ENCODE data around the gene PLAC8. TPM values are rescaled to one million over a fixed set of nuclear protein-coding genes. Genes with fewer than 3 reads are reported as not detected.

Gene PLAC8
- total and polyA plus RNA-seq, 2 of the 4 experiments (the other 2 are of a cell fraction) = not detected

DNA sequence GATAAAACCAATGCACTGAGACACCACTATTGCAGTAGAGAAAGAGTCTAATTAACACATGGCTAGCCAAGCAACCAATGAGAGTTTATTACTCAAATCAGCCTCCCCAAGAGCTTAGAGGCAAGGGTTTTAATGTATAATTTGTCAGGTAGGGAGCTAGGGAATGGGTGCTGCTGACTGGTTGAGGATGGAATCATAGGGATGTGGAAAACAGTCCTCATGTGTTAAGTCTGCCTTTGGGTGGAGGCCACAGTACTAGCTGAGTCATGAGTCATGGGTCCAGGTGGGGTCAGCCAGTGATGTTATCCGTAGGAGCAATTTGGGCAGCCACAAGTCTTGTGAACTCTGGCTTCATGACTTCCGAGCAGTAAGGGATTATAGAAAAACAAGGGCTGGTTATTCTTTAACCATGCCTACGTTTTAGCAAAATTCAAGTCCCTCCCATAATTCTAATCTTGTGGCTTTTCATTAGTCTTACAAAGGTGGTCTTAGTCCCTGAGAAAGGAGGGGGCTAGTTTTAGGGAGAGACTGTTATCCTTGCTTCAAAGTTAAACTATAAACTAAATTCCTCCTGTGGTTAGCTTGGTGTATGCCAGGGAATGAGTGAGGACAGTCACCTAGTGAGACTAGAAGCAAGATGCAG, 25.1 kb upstream of the PLAC8 start:
- no peak overlapping the region for H2AFZ ChIP-seq (replicated peaks; ENCODE audit: low read length, poor library complexity)
- no peak overlapping the region for H3K4ac ChIP-seq (ENCODE audit: low read depth, low read length)
- dilution Hi-C loops (cut with HindIII; ENCODE audit: low sequenced_read_pairs, unreplicated experiment) = no loop called here
- no peak overlapping the region for H3K27ac ChIP-seq (ENCODE audit: insufficient read depth, low read length)
- H2BK5ac ChIP-seq (ENCODE audit: low read depth, low read length, poor library complexity, severe bottlenecking) = no peak overlapping the region
- H3K36me3 ChIP-seq (ENCODE audit: control insufficient read depth, insufficient read depth, low read length) = no peaks in the 10 kb centered on the region
- TF ChIP-seq, protein P1, sequence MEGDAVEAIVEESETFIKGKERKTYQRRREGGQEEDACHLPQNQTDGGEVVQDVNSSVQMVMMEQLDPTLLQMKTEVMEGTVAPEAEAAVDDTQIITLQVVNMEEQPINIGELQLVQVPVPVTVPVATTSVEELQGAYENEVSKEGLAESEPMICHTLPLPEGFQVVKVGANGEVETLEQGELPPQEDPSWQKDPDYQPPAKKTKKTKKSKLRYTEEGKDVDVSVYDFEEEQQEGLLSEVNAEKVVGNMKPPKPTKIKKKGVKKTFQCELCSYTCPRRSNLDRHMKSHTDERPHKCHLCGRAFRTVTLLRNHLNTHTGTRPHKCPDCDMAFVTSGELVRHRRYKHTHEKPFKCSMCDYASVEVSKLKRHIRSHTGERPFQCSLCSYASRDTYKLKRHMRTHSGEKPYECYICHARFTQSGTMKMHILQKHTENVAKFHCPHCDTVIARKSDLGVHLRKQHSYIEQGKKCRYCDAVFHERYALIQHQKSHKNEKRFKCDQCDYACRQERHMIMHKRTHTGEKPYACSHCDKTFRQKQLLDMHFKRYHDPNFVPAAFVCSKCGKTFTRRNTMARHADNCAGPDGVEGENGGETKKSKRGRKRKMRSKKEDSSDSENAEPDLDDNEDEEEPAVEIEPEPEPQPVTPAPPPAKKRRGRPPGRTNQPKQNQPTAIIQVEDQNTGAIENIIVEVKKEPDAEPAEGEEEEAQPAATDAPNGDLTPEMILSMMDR (conservative IDR thresholded peaks at IDR 0.05; ENCODE audit: low read depth, low read length) = no peak
- TF ChIP-seq, protein P2, sequence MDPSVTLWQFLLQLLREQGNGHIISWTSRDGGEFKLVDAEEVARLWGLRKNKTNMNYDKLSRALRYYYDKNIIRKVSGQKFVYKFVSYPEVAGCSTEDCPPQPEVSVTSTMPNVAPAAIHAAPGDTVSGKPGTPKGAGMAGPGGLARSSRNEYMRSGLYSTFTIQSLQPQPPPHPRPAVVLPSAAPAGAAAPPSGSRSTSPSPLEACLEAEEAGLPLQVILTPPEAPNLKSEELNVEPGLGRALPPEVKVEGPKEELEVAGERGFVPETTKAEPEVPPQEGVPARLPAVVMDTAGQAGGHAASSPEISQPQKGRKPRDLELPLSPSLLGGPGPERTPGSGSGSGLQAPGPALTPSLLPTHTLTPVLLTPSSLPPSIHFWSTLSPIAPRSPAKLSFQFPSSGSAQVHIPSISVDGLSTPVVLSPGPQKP (IDR thresholded peaks at IDR 0.05; ENCODE audit: borderline replicate concordance, low read depth, low read length) = no peak
- no peak for TF ChIP-seq BHLHE40 (IDR thresholded peaks at IDR 0.05; ENCODE audit: low read depth, low read length)
- TF ChIP-seq MXI1 (IDR thresholded peaks at IDR 0.05; ENCODE audit: borderline replicate concordance, low read depth, low read length) = no peak
- no peak for TF ChIP-seq CEBPB (IDR thresholded peaks at IDR 0.05; ENCODE audit: low read depth, low read length)
- no peak for TF ChIP-seq CHD1 (IDR thresholded peaks at IDR 0.05; ENCODE audit: low read depth, low read length)
- no peak for TF ChIP-seq NFE2L2 (IDR thresholded peaks at IDR 0.05; ENCODE audit: low read depth, low read length)
- TF ChIP-seq SMC3 (IDR thresholded peaks at IDR 0.05; ENCODE audit: low read depth, low read length) = no peak
- TF ChIP-seq RCOR1 (IDR thresholded peaks at IDR 0.05; ENCODE audit: insufficient replicate concordance, low read length) = no peak
- no peak for TF ChIP-seq MAFK (IDR thresholded peaks at IDR 0.05; ENCODE audit: low read depth, low read length)
- no peak for TF ChIP-seq RAD21 (IDR thresholded peaks at IDR 0.05; ENCODE audit: low read length)
- TF ChIP-seq, protein P3, sequence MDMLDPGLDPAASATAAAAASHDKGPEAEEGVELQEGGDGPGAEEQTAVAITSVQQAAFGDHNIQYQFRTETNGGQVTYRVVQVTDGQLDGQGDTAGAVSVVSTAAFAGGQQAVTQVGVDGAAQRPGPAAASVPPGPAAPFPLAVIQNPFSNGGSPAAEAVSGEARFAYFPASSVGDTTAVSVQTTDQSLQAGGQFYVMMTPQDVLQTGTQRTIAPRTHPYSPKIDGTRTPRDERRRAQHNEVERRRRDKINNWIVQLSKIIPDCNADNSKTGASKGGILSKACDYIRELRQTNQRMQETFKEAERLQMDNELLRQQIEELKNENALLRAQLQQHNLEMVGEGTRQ (IDR thresholded peaks at IDR 0.05; ENCODE audit: low read depth, low read length) = no peak
- no peak for TF ChIP-seq FOS (IDR thresholded peaks at IDR 0.05; ENCODE audit: low read depth, low read length)
- no peak overlapping the region for H2BK15ac ChIP-seq (ENCODE audit: low read depth, low read length)
- H3K4me3 ChIP-seq (ENCODE audit: insufficient read depth, low read depth, low read length) = no peak overlapping the region
- H3K56ac ChIP-seq (ENCODE audit: extremely low read depth, insufficient read depth, low read length) = no peak overlapping the region
- ATAC-seq (ENCODE audit: low read depth) = no peak
- no peak overlapping the region for H3K14ac ChIP-seq (replicated peaks; ENCODE audit: low read depth, low read length)
- peaks cover 5% of the 10 kb centered on the region for H3K9me3 ChIP-seq (ENCODE audit: control insufficient read depth, insufficient read depth, low read length)
- no peak overlapping the region for H4K5ac ChIP-seq (ENCODE audit: low read depth, low read length)
- H3K4me1 ChIP-seq (ENCODE audit: control insufficient read depth, insufficient read depth, low read length) = no peaks in the 10 kb centered on the region; the same call in 1 of the 2 replicates
- no peak overlapping the region for H2AK5ac ChIP-seq (ENCODE audit: low read depth, low read length)
- H4K20me1 ChIP-seq (ENCODE audit: insufficient read depth, low read length) = no peaks in the 10 kb centered on the region
- H4K8ac ChIP-seq (ENCODE audit: low read depth in 2 of 2, low read length in 2 of 2) = no peak overlapping the region
- no peaks in the 10 kb centered on the region for H3K9me1 ChIP-seq (ENCODE audit: insufficient read depth, low read length)
- POLR2A ChIA-PET (ENCODE audit: unreplicated experiment) = no interaction called here
- no peak overlapping the region for H3K18ac ChIP-seq (ENCODE audit: low read depth, low read length)
- H3K27me3 ChIP-seq (ENCODE audit: control insufficient read depth, insufficient read depth, low read length) = no peaks in the 10 kb centered on the region
- H3K9ac ChIP-seq (ENCODE audit: low read depth, low read length) = no peak overlapping the region
- intact Hi-C loops (cut with micrococcal nuclease) = no loop called here
- H2BK120ac ChIP-seq (ENCODE audit: low read depth, low read length) = no peak overlapping the region
- CTCF ChIA-PET = no interaction called here
- H4K91ac ChIP-seq (ENCODE audit: insufficient read depth, low read depth, low read length) = no peak overlapping the region
- WGBS, 2 experiments (ENCODE audit: extremely low coverage in 2 of 2, insufficient read length in 1 of 2) = no CpG with 5 or more reads among the region's 3 CpGs
- BruUV-seq (replicated peaks) = no TSS peak
- no peak overlapping the region for H2BK20ac ChIP-seq (ENCODE audit: low read depth, low read length)
- H3K4me2 ChIP-seq (ENCODE audit: low read depth, low read length) = no peak overlapping the region
- in situ Hi-C loops (cut with MboI; ENCODE audit: low sequenced_read_pairs) = no loop called here
- no peak for DNase-seq
- H2AK9ac ChIP-seq (replicated peaks; ENCODE audit: low read depth, low read length, poor library complexity) = no peak overlapping the region
- H3K79me1 ChIP-seq (ENCODE audit: low read depth in 1 of 2, low read length in 2 of 2) = no peaks in the 10 kb centered on the region
- H3K23ac ChIP-seq (ENCODE audit: low read depth, low read length) = no peak overlapping the region

Data from IMR-90 (cell line).